HepG2 (cell line): Measurements from ENCODE around the gene CAPS. TPM values are rescaled to one million over a fixed set of nuclear protein-coding genes. Genes with fewer than 3 reads are reported as not detected.

Experiments used
- CEBPZ ChIP-seq: IDR thresholded peaks from 2 replicates; pipeline ENCODE4 v1.6.1; 2012; ENCODE audit warnings: low read length, improper control_type of control experiment
- DRAP1 ChIP-seq: IDR thresholded peaks from 2 replicates; pipeline ENCODE4 v1.6.1; 2016; ENCODE audit warnings: missing genetic modification reagents, missing compliant biosample characterization
- EED ChIP-seq: sonication (generic); formaldehyde crosslinking; IDR thresholded peaks from 2 replicates; pipeline ENCODE4 v1.5.0; 2020; ENCODE audit warnings: mild to moderate bottlenecking, missing genetic modification reagents
- GABPB1 ChIP-seq: IDR thresholded peaks from 2 replicates; pipeline ENCODE4 v1.6.1; 2016; ENCODE audit warnings: mild to moderate bottlenecking, missing genetic modification reagents, moderate library complexity, missing compliant biosample characterization
- HNRNPH1 ChIP-seq: fragments of 200-400 bp; formaldehyde crosslinking; optimal IDR thresholded peaks from 2 replicates; pipeline ENCODE3; 2017; ENCODE audit warnings: mild to moderate bottlenecking, low read depth, low read length
- HNRNPK ChIP-seq: fragments of 200-400 bp; formaldehyde crosslinking; IDR thresholded peaks from 2 replicates; pipeline ENCODE4 v1.6.1; 2018; ENCODE audit warnings: low read length, low read depth, moderate library complexity, mild to moderate bottlenecking; ENCODE audit not compliant: poor library complexity, severe bottlenecking
- KLF9 ChIP-seq: IDR thresholded peaks from 2 replicates; pipeline ENCODE4 v1.6.1; 2016; ENCODE audit warnings: low read depth
- LCORL ChIP-seq, 2 experiments: fragments of 450-650 bp in 1 of 2; sonication (generic) in 1 of 2; formaldehyde crosslinking in 1 of 2; IDR thresholded peaks; 2 replicates each; pipeline versions ENCODE4 v1.5.0 to v1.6.1; 2017 to 2020; ENCODE audit warnings: antibody characterized with exemption in 1 of 2, missing genetic modification reagents in 1 of 2
- MAFK ChIP-seq, 2 experiments: IDR thresholded peaks in 1 of 2; conservative IDR thresholded peaks in 1 of 2; 2 replicates each; pipeline ENCODE4 v1.6.1; 2011; ENCODE audit warnings: improper control_type of control experiment in 2 of 2, low read length in 2 of 2
- RFXANK ChIP-seq: IDR thresholded peaks from 2 replicates; pipeline ENCODE4 v1.6.1; 2016
- SP5 ChIP-seq: IDR thresholded peaks from 2 replicates; pipeline ENCODE4 v1.6.1; 2016; ENCODE audit warnings: low read depth, borderline replicate concordance
- TEAD2 ChIP-seq: sonication (generic); formaldehyde crosslinking; IDR thresholded peaks from 2 replicates; pipeline ENCODE4 v1.9.0; 2021; ENCODE audit warnings: missing genetic modification reagents
- TEAD3 ChIP-seq: optimal IDR thresholded peaks from 2 replicates; pipeline ENCODE3; 2016; ENCODE audit warnings: borderline replicate concordance
- TP53 ChIP-seq: sonication (generic); formaldehyde crosslinking; conservative IDR thresholded peaks from 2 replicates; pipeline ENCODE4 v1.4.0; 2020; ENCODE audit warnings: missing genetic modification reagents
- YEATS2 ChIP-seq: sonication (generic); formaldehyde crosslinking; IDR thresholded peaks from 2 replicates; pipeline ENCODE4 v1.4.0; 2020; ENCODE audit warnings: missing genetic modification reagents, borderline replicate concordance
- ZBTB21 ChIP-seq: sonication (generic); formaldehyde crosslinking; IDR thresholded peaks from 2 replicates; pipeline ENCODE4 v1.4.0; 2020; ENCODE audit warnings: missing genetic modification reagents
- ZBTB38 ChIP-seq: sonication (generic); formaldehyde crosslinking; IDR thresholded peaks from 2 replicates; pipeline ENCODE4 v1.5.1; 2020; ENCODE audit warnings: mild to moderate bottlenecking, missing genetic modification reagents
- ZFX ChIP-seq: sonication (generic); formaldehyde crosslinking; IDR thresholded peaks from 2 replicates; pipeline ENCODE4 v1.4.0; 2020; ENCODE audit warnings: mild to moderate bottlenecking, low read depth, missing genetic modification reagents, moderate library complexity
- ZNF263 ChIP-seq: sonication (generic); formaldehyde crosslinking; IDR thresholded peaks from 2 replicates; pipeline ENCODE4 v1.4.0; 2020; ENCODE audit warnings: missing genetic modification reagents
- ZNF432 ChIP-seq: sonication (generic); formaldehyde crosslinking; IDR thresholded peaks from 2 replicates; pipeline ENCODE4 v1.5.0; 2020; ENCODE audit warnings: missing genetic modification reagents, mild to moderate bottlenecking, borderline replicate concordance
- ZNF598 ChIP-seq: sonication (generic); formaldehyde crosslinking; IDR thresholded peaks from 2 replicates; pipeline ENCODE4 v1.5.1; 2020; ENCODE audit warnings: mild to moderate bottlenecking, missing genetic modification reagents, borderline replicate concordance
- ZNF619 ChIP-seq: sonication (generic); formaldehyde crosslinking; IDR thresholded peaks from 2 replicates; pipeline ENCODE4 v1.4.0; 2020; ENCODE audit warnings: mild to moderate bottlenecking, missing genetic modification reagents
- ZNF687 ChIP-seq: sonication (generic); formaldehyde crosslinking; IDR thresholded peaks from 2 replicates; pipeline ENCODE4 v1.5.1; 2020; ENCODE audit warnings: mild to moderate bottlenecking, missing genetic modification reagents, moderate library complexity
- polyA plus RNA-seq, 8 experiments: library from polyadenylated mRNA; depleted of rRNA in 3 of 8; stranded (reverse) in 7 of 8; unstranded in 1 of 8; fragments of >200 nt; fragmentation: Illumina TruSeq in 4 of 8; extraction: Trizol in 4 of 8; gene quantifications; 2 replicates each; pipeline versions ENCODE4 v1.2.1 to v1.2.3, GENCODE V29; 2011 to 2016; ENCODE audit warnings: low read depth in 4 of 8, missing spikeins in 1 of 8, mixed read lengths in 1 of 8; ENCODE audit not compliant: insufficient read depth in 1 of 8
- total RNA-seq, 5 experiments: library from RNA; depleted of rRNA; stranded (reverse); fragments of >200 nt; fragmentation: Illumina TruSeq; extraction: Trizol; gene quantifications; 2 replicates each; pipeline ENCODE4 v1.2.3, GENCODE V29; 2016; ENCODE audit warnings: low read depth in 1 of 5

Gene CAPS
- total and polyA plus RNA-seq, 2 of the 13 experiments (the other 11 are each of a cell fraction or from before 2014, with no cell fraction given): 3.1 TPM

- TF ChIP-seq CEBPZ (no peak), ZFX (CRISPR knock-in tag) (peak; percentile 27; the same call in 1 of the 2 replicates), TP53 (CRISPR knock-in tag) (no peak), ZNF263 (CRISPR knock-in tag) (peak; percentile 69), SP5 (no peak), ZNF619 (no peak), HNRNPH1 (no peak), KLF9 (CRISPR knock-in tag) (no peak), GABPB1 (CRISPR knock-in tag) (peak; percentile 34; the same call in 1 of the 2 replicates), ZNF432 (no peak), DRAP1 (CRISPR knock-in tag) (no peak), HNRNPK (no peak), ZNF687 (CRISPR knock-in tag) (peak; percentile 84), YEATS2 (no peak), ZBTB21 (CRISPR knock-in tag) (no peak), ZNF598 (no peak), MAFK (conservative IDR thresholded peaks at IDR 0.05 in 1 of 2, IDR thresholded peaks at IDR 0.05 in 1 of 2; ENCODE audit: low read length in 2 of 2) (no peak), EED (CRISPR knock-in tag) (no peak), TEAD3 (CRISPR knock-in tag) (peak; percentile 39), ZBTB38 (CRISPR knock-in tag) (peak; percentile 84), LCORL (IDR thresholded peaks at IDR 0.05) (no peak), LCORL (CRISPR knock-in tag; IDR thresholded peaks at IDR 0.05) (0 out of 2 replicates have a peak, but pooled peaks have one; percentile 36), TEAD2 (no peak), RFXANK (no peak)
Observed at GRCh38 chr19:5958074-5958850, 44.2 kb downstream of the CAPS start (continued).
